ENCODE results near the gene SZRD1.

- TF ChIP-seq MAX (IDR thresholded peaks at IDR 0.05) = no peak
- TF ChIP-seq, protein P1, sequence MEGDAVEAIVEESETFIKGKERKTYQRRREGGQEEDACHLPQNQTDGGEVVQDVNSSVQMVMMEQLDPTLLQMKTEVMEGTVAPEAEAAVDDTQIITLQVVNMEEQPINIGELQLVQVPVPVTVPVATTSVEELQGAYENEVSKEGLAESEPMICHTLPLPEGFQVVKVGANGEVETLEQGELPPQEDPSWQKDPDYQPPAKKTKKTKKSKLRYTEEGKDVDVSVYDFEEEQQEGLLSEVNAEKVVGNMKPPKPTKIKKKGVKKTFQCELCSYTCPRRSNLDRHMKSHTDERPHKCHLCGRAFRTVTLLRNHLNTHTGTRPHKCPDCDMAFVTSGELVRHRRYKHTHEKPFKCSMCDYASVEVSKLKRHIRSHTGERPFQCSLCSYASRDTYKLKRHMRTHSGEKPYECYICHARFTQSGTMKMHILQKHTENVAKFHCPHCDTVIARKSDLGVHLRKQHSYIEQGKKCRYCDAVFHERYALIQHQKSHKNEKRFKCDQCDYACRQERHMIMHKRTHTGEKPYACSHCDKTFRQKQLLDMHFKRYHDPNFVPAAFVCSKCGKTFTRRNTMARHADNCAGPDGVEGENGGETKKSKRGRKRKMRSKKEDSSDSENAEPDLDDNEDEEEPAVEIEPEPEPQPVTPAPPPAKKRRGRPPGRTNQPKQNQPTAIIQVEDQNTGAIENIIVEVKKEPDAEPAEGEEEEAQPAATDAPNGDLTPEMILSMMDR (IDR thresholded peaks at IDR 0.05; ENCODE audit: low read depth, low read length, missing input control) = no peak
These were observed 30.1 kb downstream of the SZRD1 start for GRCh38 chr1:16397120-16397519.

Measured in liver (tissue), 2 donors.